ENCODE results near the gene SLC25A22.

Gene SLC25A22

GRCh38 chr11:821512-822371 lies 23.7 kb upstream of the SLC25A22 start:
- DNase-seq = no peak

GRCh38 chr11:820655-821511 lies 22.8 kb upstream of the SLC25A22 start:
- DNase-seq = no peak

- peak; percentile 96 for DNase-seq
These were observed 22.0 kb upstream of the SLC25A22 start for GRCh38 chr11:819943-820649.

- peak; percentile 92 for DNase-seq
These were observed 21.2 kb upstream of the SLC25A22 start for GRCh38 chr11:819129-819931.

- DNase-seq = no peak
These were observed 20.5 kb upstream of the SLC25A22 start, which contains the start of gene PNPLA2 for GRCh38 chr11:818396-819128. PNPLA2 (plus strand) TSS chr11:818914; CDS start chr11:819719, 805 bp downstream.

- DNase-seq = no peak
These were observed 18.3 kb upstream of the SLC25A22 start for GRCh38 chr11:816433-816779.

- DNase-seq = no peak
These were observed 17.8 kb upstream of the SLC25A22 start for GRCh38 chr11:815675-816432.

GRCh38 chr11:813456-814096 lies 15.5 kb upstream of the SLC25A22 start:
- DNase-seq = no peak

GRCh38 chr11:813072-813455 lies 15.0 kb upstream of the SLC25A22 start:
- no peak for DNase-seq

- DNase-seq = no peak
These were observed 14.3 kb upstream of the SLC25A22 start for GRCh38 chr11:812390-812789.

- no peak for DNase-seq
These were observed 13.6 kb upstream of the SLC25A22 start for GRCh38 chr11:811446-812245.

- no peak for DNase-seq
These were observed 12.0 kb upstream of the SLC25A22 start for GRCh38 chr11:810040-810567.

GRCh38 chr11:809287-810039 lies 11.4 kb upstream of the SLC25A22 start, which contains the start of gene RPLP2:
RPLP2 (plus strand) TSS chr11:809967; CDS start chr11:810235, 268 bp downstream.
- peak; percentile 97 for DNase-seq

- DNase-seq = no peak
These were observed 10.6 kb upstream of the SLC25A22 start for GRCh38 chr11:808427-809286.

GRCh38 chr11:804599-804964 lies 6.5 kb upstream of the SLC25A22 start:
- DNase-seq = no peak

GRCh38 chr11:803770-804598 lies 5.9 kb upstream of the SLC25A22 start:
- DNase-seq = no peak

GRCh38 chr11:803467-803742 lies 5.3 kb upstream of the SLC25A22 start:
- no peak for DNase-seq
